Activated CD4-positive, alpha-beta T cell treated with anti-CD3 and anti-CD28 coated beads, Interleukin-2, amount 50 U/mL, for 4 hours (primary cell): Measurements from ENCODE around the gene CAND1.

Experiments used
- DNase-seq, 2 experiments: peaks; one replicate each; pipeline ENCODE4 v3.0.0-alpha.2; 2020

CAND1 gene

GRCh38 chr12:67268896-67269632, at the start of gene CAND1:
CAND1 (plus strand) TSS chr12:67269358; CDS start chr12:67269718, 360 bp downstream.
- peak; percentile 94 to 95 for DNase-seq

GRCh38 chr12:67220065-67220464, 49.1 kb upstream of the CAND1 start:
- DNase-seq: no peak

GRCh38 chr12:67222302-67222701, 46.9 kb upstream of the CAND1 start:
- no peak for DNase-seq

GRCh38 chr12:67223225-67223624, 45.9 kb upstream of the CAND1 start:
- DNase-seq: no peak

- DNase-seq: no peak
These were observed 31.9 kb upstream of the CAND1 start for GRCh38 chr12:67237231-67237630.

- DNase-seq: no peak
These were observed 30.1 kb upstream of the CAND1 start for GRCh38 chr12:67239061-67239460.

GRCh38 chr12:67241482-67241881, 27.7 kb upstream of the CAND1 start:
- no peak for DNase-seq

- no peak for DNase-seq
These were observed 25.9 kb upstream of the CAND1 start for GRCh38 chr12:67243260-67243659.

- DNase-seq: no peak
These were observed 23.6 kb upstream of the CAND1 start for GRCh38 chr12:67245571-67245970.

- no peak for DNase-seq
These were observed 18.1 kb upstream of the CAND1 start for GRCh38 chr12:67251012-67251411.

GRCh38 chr12:67254372-67255026, 14.7 kb upstream of the CAND1 start:
- DNase-seq: no peak

GRCh38 chr12:67256649-67257048, 12.5 kb upstream of the CAND1 start:
- DNase-seq: no peak

GRCh38 chr12:67263471-67263870, 5.7 kb upstream of the CAND1 start:
- no peak for DNase-seq

GRCh38 chr12:67268335-67268895, 743 bp upstream of the CAND1 start:
- peak; percentile 74 to 76 for DNase-seq

- peak; percentile 34 to 41 for DNase-seq
These were observed 745 bp downstream of the CAND1 start for GRCh38 chr12:67269633-67270573.

- no peak for DNase-seq
These were observed 1.5 kb downstream of the CAND1 start for GRCh38 chr12:67270622-67271021.

- no peak for DNase-seq
These were observed 2.8 kb downstream of the CAND1 start for GRCh38 chr12:67271976-67272375.

- DNase-seq: no peak
These were observed 5.0 kb downstream of the CAND1 start for GRCh38 chr12:67274186-67274585.

- no peak for DNase-seq
These were observed 6.3 kb downstream of the CAND1 start for GRCh38 chr12:67275380-67275913.

GRCh38 chr12:67276421-67276820, 7.3 kb downstream of the CAND1 start:
- no peak for DNase-seq

- no peak for DNase-seq
These were observed 10.5 kb downstream of the CAND1 start for GRCh38 chr12:67279637-67280036.

GRCh38 chr12:67280088-67280487, 10.9 kb downstream of the CAND1 start:
- DNase-seq: no peak

GRCh38 chr12:67280572-67280971, 11.4 kb downstream of the CAND1 start:
- no peak for DNase-seq
